HepG2 (cell line): ENCODE data around the gene C1QTNF5. TPM values are rescaled to one million over a fixed set of nuclear protein-coding genes. Genes with fewer than 3 reads are reported as not detected.

ENCODE experiments used
- ATAC-seq: fragments of 200-7000 bp; cut with Tn5 transposase; 3 replicates; pipeline ENCODE4 v1.9.1; 2020; ENCODE audit warnings: mild to moderate bottlenecking, moderate library complexity
- BruUV-seq: library from RNA; stranded (reverse); fragments of 400-500 nt; replicated peaks from 2 replicates; lab custom pipeline; 2021; lab: Mats Ljungman, UMichigan
- CTCF ChIA-PET: fragments of 300-600 bp; formaldehyde crosslinking; extraction: SDS; loops from one replicate; lab custom pipeline; 2021; ENCODE audit warnings: low total read pairs, inconsistent platforms, low intra/inter-chr PET ratio; lab: Yijun Ruan, JAX
- POLR2A ChIA-PET: fragments of 350-600 bp; sonication (Branson Sonifier 250); formaldehyde crosslinking; loops from one replicate; lab custom pipeline; 2020; ENCODE audit warnings: antibody characterized with exemption, inconsistent platforms; lab: Yijun Ruan, JAX
- DNase-seq: peaks from one replicate; pipeline ENCODE4 v3.0.0-alpha.2; 2015; ENCODE audit warnings: low spot score
- FAIRE-seq: peaks from 3 replicates; lab custom pipeline; 2011; peaks lifted over from hg19 to GRCh38; lab: Jason Lieb, UNC
- H2AFZ ChIP-seq: one replicate; pipeline ENCODE4 v1.6.1; 2011; ENCODE audit warnings: low read length, inconsistent platforms
- H3K27ac ChIP-seq: fragments of 300-600 bp; 3 replicates; pipeline ENCODE4 v1.8.0; 2011; ENCODE audit warnings: mixed run types, mild to moderate bottlenecking, mixed read lengths, low read length, inconsistent platforms; ENCODE audit not compliant: insufficient read depth; ENCODE audit errors: extremely low read length
- H3K27me3 ChIP-seq, 2 experiments: fragments of 200-600 bp in 1 of 2; 2 replicates in 1 of 2; 3 replicates in 1 of 2; pipeline versions ENCODE4 v1.6.0 to v1.8.0; 2011; ENCODE audit warnings: low read length in 2 of 2, mild to moderate bottlenecking in 2 of 2, moderate library complexity in 2 of 2, inconsistent platforms in 1 of 2; ENCODE audit not compliant: insufficient read depth in 2 of 2, control insufficient read depth in 1 of 2
- H3K36me3 ChIP-seq, 2 experiments: fragments of 200-600 bp in 1 of 2; replicated peaks in 1 of 2; 2 replicates in 1 of 2; 3 replicates in 1 of 2; pipeline versions ENCODE4 v1.5.1 to v1.8.0; 2011; ENCODE audit warnings: low read length in 2 of 2, inconsistent platforms in 1 of 2; ENCODE audit not compliant: insufficient read depth in 2 of 2, control insufficient read depth in 1 of 2
- H3K4me1 ChIP-seq: 2 replicates; pipeline ENCODE4 v1.5.1; 2012; ENCODE audit warnings: low read length, inconsistent platforms; ENCODE audit not compliant: insufficient read depth
- H3K4me2 ChIP-seq: 2 replicates; pipeline ENCODE4 v1.6.0; 2011; ENCODE audit warnings: low read depth, low read length, inconsistent platforms
- H3K4me3 ChIP-seq, 3 experiments: fragments of 200-600 bp in 1 of 3; sonication (generic), shearing (Covaris generic) in 1 of 3; replicated peaks in 1 of 3; 2 replicates each; pipeline ENCODE4 v1.5.1; 2011 to 2016; ENCODE audit warnings: low read length in 3 of 3, inconsistent platforms in 2 of 3, low read depth in 2 of 3, mild to moderate bottlenecking in 2 of 3, control low read depth in 1 of 3, mixed read lengths in 1 of 3; ENCODE audit not compliant: insufficient read depth in 1 of 3
- H3K79me2 ChIP-seq: one replicate; pipeline ENCODE4 v1.6.1; 2011; ENCODE audit warnings: low read length, inconsistent platforms; ENCODE audit not compliant: insufficient read depth
- H3K9ac ChIP-seq: 2 replicates; pipeline ENCODE4 v1.6.0; 2011; ENCODE audit warnings: mild to moderate bottlenecking, low read depth, low read length, inconsistent platforms; ENCODE audit not compliant: insufficient read depth
- H3K9me3 ChIP-seq: 2 replicates; pipeline ENCODE4 v1.5.1; 2012; ENCODE audit warnings: mild to moderate bottlenecking, low read length
- H4K20me1 ChIP-seq: 2 replicates; pipeline ENCODE4 v1.6.0; 2011; ENCODE audit warnings: inconsistent platforms, mild to moderate bottlenecking, low read length, moderate library complexity; ENCODE audit not compliant: insufficient read depth
- E2F5 ChIP-seq: sonication (generic); formaldehyde crosslinking; conservative IDR thresholded peaks from 2 replicates; pipeline ENCODE4 v1.4.0; 2020; ENCODE audit warnings: missing genetic modification reagents
- ELF4 ChIP-seq: sonication (generic); formaldehyde crosslinking; IDR thresholded peaks from 2 replicates; pipeline ENCODE4 v1.5.0; 2020; ENCODE audit warnings: missing genetic modification reagents, mild to moderate bottlenecking, moderate library complexity, borderline replicate concordance
- HNRNPL ChIP-seq: fragments of 200-400 bp; formaldehyde crosslinking; IDR thresholded peaks from 2 replicates; pipeline ENCODE4 v1.6.1; 2017; ENCODE audit warnings: mild to moderate bottlenecking, low read depth, low read length
- MXD3 ChIP-seq: IDR thresholded peaks from 2 replicates; pipeline ENCODE4 v1.6.1; 2016; ENCODE audit warnings: mild to moderate bottlenecking, missing biosample characterization, missing genetic modification reagents
- SMAD9 ChIP-seq: sonication (generic); formaldehyde crosslinking; IDR thresholded peaks from 2 replicates; pipeline ENCODE4 v1.5.1; 2020; ENCODE audit warnings: mild to moderate bottlenecking, missing genetic modification reagents
- SPEN ChIP-seq: sonication (generic); formaldehyde crosslinking; IDR thresholded peaks from 2 replicates; pipeline ENCODE4 v1.5.1; 2020; ENCODE audit warnings: low read depth, mild to moderate bottlenecking, missing genetic modification reagents
- SRY ChIP-seq: sonication (generic); formaldehyde crosslinking; IDR thresholded peaks from 2 replicates; pipeline ENCODE4 v1.8.0; 2022; ENCODE audit warnings: mild to moderate bottlenecking, missing genetic modification reagents
- TFE3 ChIP-seq: IDR thresholded peaks from 2 replicates; pipeline ENCODE4 v1.6.1; 2016
- ZBTB49 ChIP-seq: sonication (generic); formaldehyde crosslinking; IDR thresholded peaks from 2 replicates; pipeline ENCODE4 v1.4.0; 2020; ENCODE audit warnings: missing genetic modification reagents, borderline replicate concordance
- ZFP36L1 ChIP-seq: sonication (generic); formaldehyde crosslinking; IDR thresholded peaks from 2 replicates; pipeline ENCODE4 v1.8.0; 2022; ENCODE audit warnings: mild to moderate bottlenecking, missing genetic modification reagents, moderate library complexity
- ZNF160 ChIP-seq: sonication (generic); formaldehyde crosslinking; IDR thresholded peaks from 2 replicates; pipeline ENCODE4 v1.8.0; 2022; ENCODE audit warnings: mild to moderate bottlenecking, inconsistent platforms, missing genetic modification reagents
- ZNF225 ChIP-seq: sonication (generic); formaldehyde crosslinking; IDR thresholded peaks from 2 replicates; pipeline ENCODE4 v1.4.0; 2020; ENCODE audit warnings: mild to moderate bottlenecking, missing genetic modification reagents
- ZNF614 ChIP-seq: IDR thresholded peaks from 2 replicates; pipeline ENCODE4 v1.6.1; 2018; ENCODE audit warnings: missing biosample characterization, missing genetic modification reagents, inconsistent platforms, borderline replicate concordance
- ZNF616 ChIP-seq: sonication (generic); formaldehyde crosslinking; IDR thresholded peaks from 2 replicates; pipeline ENCODE4 v1.5.0; 2020; ENCODE audit warnings: low read depth, mild to moderate bottlenecking, missing genetic modification reagents
- ZNF691 ChIP-seq: sonication (generic); formaldehyde crosslinking; IDR thresholded peaks from 2 replicates; pipeline ENCODE4 v1.4.0; 2020; ENCODE audit warnings: missing genetic modification reagents, low read depth, mild to moderate bottlenecking, borderline replicate concordance
- WGBS: methylation state at CpG from one replicate; pipeline ENCODE4 v1.1.6; 2017; ENCODE audit warnings: low lambda C conversion rate; 5-methylcytosine and 5-hydroxymethylcytosine counted together
- in situ Hi-C: cut with HindIII; loops from 2 replicates; pipeline ENCODE4 v1.10.0; 2017; ENCODE audit warnings: low pct_unique_long_range_greater_than_20kb; ENCODE audit not compliant: extremely low pct_ligation_motif_present
- intact Hi-C: fragments of 100-400 bp; cut with micrococcal nuclease; formaldehyde crosslinking; loops from one replicate; pipeline ENCODE4 v1.10.0; 2022; ENCODE audit not compliant: unreplicated experiment
- polyA plus RNA-seq, 8 experiments: library from polyadenylated mRNA; depleted of rRNA in 3 of 8; stranded (reverse) in 7 of 8; unstranded in 1 of 8; fragments of >200 nt; fragmentation: Illumina TruSeq in 4 of 8; extraction: Trizol in 4 of 8; gene quantifications; 2 replicates each; pipeline versions ENCODE4 v1.2.1 to v1.2.3, GENCODE V29; 2011 to 2016; ENCODE audit warnings: low read depth in 4 of 8, missing spikeins in 1 of 8, mixed read lengths in 1 of 8; ENCODE audit not compliant: insufficient read depth in 1 of 8
- total RNA-seq, 5 experiments: library from RNA; depleted of rRNA; stranded (reverse); fragments of >200 nt; fragmentation: Illumina TruSeq; extraction: Trizol; gene quantifications; 2 replicates each; pipeline ENCODE4 v1.2.3, GENCODE V29; 2016; ENCODE audit warnings: low read depth in 1 of 5

Gene C1QTNF5
- total and polyA plus RNA-seq, 2 of the 13 experiments (the other 11 are each of a cell fraction or from before 2014, with no cell fraction given), result 0.86 to 1.2 TPM

- TF ChIP-seq SRY (CRISPR knock-in tag), result no peak
- TF ChIP-seq ZFP36L1 (CRISPR knock-in tag), result no peak
- peak; percentile 83; the same call in 1 of the 2 replicates for TF ChIP-seq E2F5 (CRISPR knock-in tag)
Measured at GRCh38 chr11:119380827-119381180, 40.1 kb upstream of the C1QTNF5 start (continued).

GRCh38 chr11:119380160-119380826 lies 39.6 kb upstream of the C1QTNF5 start:
- peak overlapping the region; percentile 77 for H3K9ac ChIP-seq
- WGBS, result 0% methylated on average over 4 of the region's 13 CpGs
- H3K27ac ChIP-seq, result peak overlapping the region; percentile 76
- ChIA-PET CTCF (interaction anchor here (2.1 kb wide), 1 partner anchor 42 kb away, joined by 13 read pairs; no protein-coding TSS in a partner anchor), POLR2A (interaction anchor here (1.4 to 3.6 kb wide), 6 partner anchors 9 to 63 kb away, joined by 5 to 28 read pairs (median 10); partner anchors contain the start of gene MCAM)
- H4K20me1 ChIP-seq, result no peaks in the 10 kb centered on the region
- H3K27me3 ChIP-seq, result no peaks in the 10 kb centered on the region; a peak in 1 of 5 replicates
- H2AFZ ChIP-seq, result no peak overlapping the region
- peaks cover 81% of the 10 kb centered on the region for H3K4me1 ChIP-seq
- FAIRE-seq (no peak), DNase-seq (peak; percentile 51), ATAC-seq (peak; percentile 46)
- peak overlapping the region; percentile 67 to 82 (median 68) for H3K4me3 ChIP-seq
- no TSS peak for BruUV-seq
- no peaks in the 10 kb centered on the region for H3K9me3 ChIP-seq
- H3K4me2 ChIP-seq, result peak overlapping the region; percentile 98
- peaks cover 14% of the 10 kb centered on the region for H3K79me2 ChIP-seq
- intact Hi-C loops, result loop anchor here (2.0 kb wide), 1 partner anchor 95 kb away; no protein-coding TSS in a partner anchor
- no peaks in the 10 kb centered on the region for H3K36me3 ChIP-seq
- in situ Hi-C loops, result no loop called here
- no peak for TF ChIP-seq ZBTB49 (CRISPR knock-in tag)
- TF ChIP-seq SMAD9 (CRISPR knock-in tag), result no peak
- no peak for TF ChIP-seq ELF4 (CRISPR knock-in tag)
- TF ChIP-seq SPEN (CRISPR knock-in tag), result no peak
- no peak for TF ChIP-seq ZNF614
- TF ChIP-seq ZNF691 (CRISPR knock-in tag), result no peak
- TF ChIP-seq MXD3 (CRISPR knock-in tag), result no peak
- 0 out of 2 replicates have a peak, but pooled peaks have one; percentile 40 for TF ChIP-seq TFE3 (CRISPR knock-in tag)
- TF ChIP-seq HNRNPL, result no peak
- TF ChIP-seq ZNF225 (CRISPR knock-in tag), result no peak
- 0 out of 2 replicates have a peak, but pooled peaks have one; percentile 41 for TF ChIP-seq ZNF616 (CRISPR knock-in tag)
- no peak for TF ChIP-seq ZNF160 (CRISPR knock-in tag)
